Calu3 (cell line): Measurements from ENCODE around the gene PRKCA. TPM values are rescaled to one million over a fixed set of nuclear protein-coding genes. Genes with fewer than 3 reads are reported as not detected.

ENCODE experiments used
- BruUV-seq: library from RNA; stranded (reverse); fragments of 400-500 nt; replicated peaks from 2 replicates; lab custom pipeline; 2021; lab: Mats Ljungman, UMichigan
- CTCF ChIA-PET: fragments of 300-600 bp; sonication (Branson Sonifier 250); formaldehyde crosslinking; loops from one replicate; lab custom pipeline; 2022; ENCODE audit warnings: antibody characterized with exemption; lab: Charles Lee
- DNase-seq: peaks from one replicate; pipeline ENCODE4 v3.0.0; 2022
- H3K27ac Mint-ChIP-seq: one replicate; pipeline ENCODE4 v1.8.0; 2022; ENCODE audit warnings: mixed read lengths; ENCODE audit not compliant: unreplicated experiment
- H3K27me3 Mint-ChIP-seq: one replicate; pipeline ENCODE4 v1.8.0; 2022; ENCODE audit warnings: mixed read lengths; ENCODE audit not compliant: unreplicated experiment
- H3K36me3 Mint-ChIP-seq: one replicate; pipeline ENCODE4 v1.8.0; 2022; ENCODE audit warnings: mild to moderate bottlenecking, moderate library complexity, mixed read lengths; ENCODE audit not compliant: insufficient read depth, unreplicated experiment
- H3K4me1 Mint-ChIP-seq: one replicate; pipeline ENCODE4 v1.8.0; 2022; ENCODE audit warnings: mild to moderate bottlenecking, low read depth, mixed read lengths; ENCODE audit not compliant: unreplicated experiment
- H3K4me3 Mint-ChIP-seq: one replicate; pipeline ENCODE4 v1.8.0; 2022; ENCODE audit warnings: mild to moderate bottlenecking, low read depth, moderate library complexity, mixed read lengths; ENCODE audit not compliant: unreplicated experiment
- H3K9me3 Mint-ChIP-seq: one replicate; pipeline ENCODE4 v1.8.0; 2022; ENCODE audit warnings: low read depth, mixed read lengths; ENCODE audit not compliant: unreplicated experiment
- CTCF ChIP-seq: fragments of 200-600 bp; IDR thresholded peaks from one replicate; pipeline ENCODE4 v1.8.0; 2022; ENCODE audit warnings: antibody characterized with exemption; ENCODE audit not compliant: unreplicated experiment
- intact Hi-C: fragments of 100-400 bp; cut with micrococcal nuclease; formaldehyde crosslinking; loops from one replicate; pipeline ENCODE4 v1.10.0; 2022; ENCODE audit not compliant: unreplicated experiment
- total RNA-seq: library from RNA; stranded (reverse); gene quantifications from 2 replicates; pipeline ENCODE4 v1.2.3, GENCODE V29; 2022

The PRKCA gene
- total RNA-seq, 1 experiment from 2014 or later: 126 TPM

- Mint-ChIP-seq H3K4me3 (no peak overlapping the region), H3K36me3 (peaks cover 46% of the 10 kb centered on the region), H3K27ac (no peak overlapping the region), H3K27me3 (no peaks in the 10 kb centered on the region), H3K9me3 (no peaks in the 10 kb centered on the region), H3K4me1 (peaks cover 19% of the 10 kb centered on the region)
- no peak for DNase-seq
- CTCF ChIA-PET: no interaction called here
- BruUV-seq: no TSS peak
- TF ChIP-seq CTCF: no peak
- intact Hi-C loops: no loop called here
Observed at GRCh38 chr17:66299711-66300110, 2.7 kb upstream of the PRKCA start.

DNA sequence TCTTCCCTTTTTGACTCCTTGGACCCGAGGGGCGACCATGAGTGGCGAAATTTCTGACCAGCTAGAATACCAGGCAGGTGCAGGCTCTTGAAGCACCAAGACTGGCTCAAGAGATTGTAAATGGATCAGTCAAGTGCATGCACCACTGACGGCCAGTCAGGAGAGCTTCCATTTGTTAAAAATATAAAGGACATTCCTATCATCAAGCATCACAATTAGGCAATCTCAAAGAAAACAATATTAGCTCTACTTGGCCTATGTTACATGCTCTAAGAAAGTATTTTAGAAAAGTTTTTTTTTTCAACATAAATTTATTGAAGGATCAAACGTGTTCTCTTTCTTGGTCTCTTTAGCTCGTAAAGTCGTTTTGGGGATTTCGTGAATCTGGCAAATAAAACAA lies 1.5 kb upstream of the PRKCA start:
- intact Hi-C loops: no loop called here
- peaks cover 56% of the 10 kb centered on the region for H3K36me3 Mint-ChIP-seq
- TF ChIP-seq CTCF: no peak
- peaks cover 19% of the 10 kb centered on the region for H3K4me1 Mint-ChIP-seq
- BruUV-seq: no TSS peak
- peak overlapping the region; percentile 85 for H3K4me3 Mint-ChIP-seq
- CTCF ChIA-PET: interaction anchor here (0.7 kb wide), 1 partner anchor 204 kb away, joined by 4 read pairs; no protein-coding TSS in a partner anchor
- no peak overlapping the region for H3K27ac Mint-ChIP-seq
- no peaks in the 10 kb centered on the region for H3K9me3 Mint-ChIP-seq
- no peak for DNase-seq
- H3K27me3 Mint-ChIP-seq: no peaks in the 10 kb centered on the region

DNA sequence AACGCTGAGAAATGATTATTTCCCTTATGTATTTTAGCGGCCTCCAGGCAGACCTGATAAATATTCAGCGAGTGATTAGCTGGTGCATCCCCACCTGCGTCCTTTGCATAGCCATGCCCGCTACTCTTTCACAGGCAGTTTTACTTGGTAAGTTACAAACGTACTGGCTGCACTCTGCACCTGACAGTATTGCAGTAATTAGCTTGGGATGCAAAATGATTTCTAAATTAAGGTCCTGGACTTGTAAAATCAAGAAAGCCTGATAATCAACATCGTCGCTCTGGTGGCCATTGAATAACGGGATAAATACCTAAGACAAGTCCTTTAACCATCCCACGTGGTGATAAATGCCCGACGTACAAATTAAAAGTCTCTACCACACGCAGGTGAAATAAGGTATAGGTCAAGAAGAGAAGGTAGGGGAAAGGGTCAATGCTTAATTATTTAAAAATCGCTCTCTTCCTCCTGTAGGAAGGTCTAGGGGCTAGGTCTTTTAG lies 998 bp upstream of the PRKCA start:
- peak overlapping the region; percentile 85 for H3K4me3 Mint-ChIP-seq
- intact Hi-C loops: no loop called here
- H3K4me1 Mint-ChIP-seq: peaks cover 23% of the 10 kb centered on the region
- no peak for DNase-seq
- H3K36me3 Mint-ChIP-seq: peaks cover 61% of the 10 kb centered on the region
- CTCF ChIA-PET: interaction anchor here (0.7 kb wide), 1 partner anchor 204 kb away, joined by 4 read pairs; no protein-coding TSS in a partner anchor
- TSS peak; percentile 82 for BruUV-seq
- peak overlapping the region; percentile 80 for H3K27ac Mint-ChIP-seq
- H3K27me3 Mint-ChIP-seq: no peaks in the 10 kb centered on the region
- no peaks in the 10 kb centered on the region for H3K9me3 Mint-ChIP-seq
- no peak for TF ChIP-seq CTCF

DNA sequence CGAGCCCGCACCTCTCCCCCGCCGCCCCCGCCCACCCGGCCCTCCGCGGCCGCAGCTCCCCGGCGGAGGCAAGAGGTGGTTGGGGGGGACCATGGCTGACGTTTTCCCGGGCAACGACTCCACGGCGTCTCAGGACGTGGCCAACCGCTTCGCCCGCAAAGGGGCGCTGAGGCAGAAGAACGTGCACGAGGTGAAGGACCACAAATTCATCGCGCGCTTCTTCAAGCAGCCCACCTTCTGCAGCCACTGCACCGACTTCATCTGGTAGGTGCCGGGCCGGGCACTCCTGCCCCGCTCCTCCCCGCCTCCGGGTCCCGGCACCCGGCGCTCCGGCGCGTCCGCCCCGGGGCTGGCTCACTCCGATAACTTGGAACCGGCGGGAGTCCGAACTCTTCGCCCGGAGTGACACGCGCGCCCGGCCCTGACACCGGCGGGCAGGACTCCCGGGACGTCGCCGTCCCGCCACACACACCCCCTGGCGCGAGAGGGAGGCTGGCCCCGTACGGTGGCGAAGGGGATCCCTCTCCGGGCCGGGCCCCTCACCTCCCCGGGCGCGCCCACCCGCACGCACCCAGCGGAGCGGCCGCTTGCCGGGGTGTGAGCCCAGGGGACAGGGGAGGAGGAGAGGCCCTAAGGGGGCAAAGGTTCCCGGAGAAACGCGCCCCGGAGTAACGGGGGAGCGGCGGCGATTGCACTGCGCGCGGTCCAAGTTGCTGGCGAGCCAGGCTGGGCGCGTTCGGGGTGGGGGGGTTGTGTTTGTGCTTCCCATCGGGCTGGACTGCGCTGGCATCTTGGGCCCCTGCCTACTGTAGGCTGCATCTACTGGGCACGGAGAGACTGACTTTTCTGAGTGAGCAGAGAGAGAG lies 581 bp downstream of the PRKCA start:
- H3K27ac Mint-ChIP-seq: peak overlapping the region; percentile 91
- BruUV-seq: no TSS peak
- intact Hi-C loops: loop anchor here (2.0 kb wide), 1 partner anchor 84 kb away; no protein-coding TSS in a partner anchor

More for the DNA sequence above, 581 bp downstream of the PRKCA start:
- Mint-ChIP-seq H3K9me3 (no peaks in the 10 kb centered on the region), H3K4me1 (peaks cover 33% of the 10 kb centered on the region), H3K27me3 (no peaks in the 10 kb centered on the region), H3K4me3 (peak overlapping the region; percentile 85), H3K36me3 (peaks cover 77% of the 10 kb centered on the region)
- CTCF ChIA-PET: interaction anchor here (0.6 to 1.3 kb wide), 3 partner anchors 13 to 466 kb away, joined by 3 read pairs; no protein-coding TSS in a partner anchor
- no peak for TF ChIP-seq CTCF
- DNase-seq: peak; percentile 62
